Measurements from ENCODE around the gene ATAT1. TPM values are rescaled to one million over a fixed set of nuclear protein-coding genes. Genes with fewer than 3 reads are reported as not detected.

Gene ATAT1
- total and polyA plus RNA-seq, 4 donors, result 18.7 to 184 (median 101) TPM

GRCh38 chr6:30687659-30688431, 61.2 kb downstream of the ATAT1 start:
- peak in 2 of 6 donors; percentile 79 to 81 for DNase-seq (ENCODE audit: low read depth in 4 of 6, low spot score in 6 of 6)
- H3K4me1 ChIP-seq (ENCODE audit: control insufficient read depth, insufficient read depth, low read length), result peaks cover 70% of the 10 kb centered on the region
- no peaks in the 10 kb centered on the region for H3K27me3 ChIP-seq (ENCODE audit: control insufficient read depth, insufficient read depth, low read length)
- H3K4me3 ChIP-seq (ENCODE audit: low read depth, low read length), result peak overlapping the region; percentile 99
- H3K9me3 ChIP-seq (ENCODE audit: control insufficient read depth, insufficient read depth, low read length), result no peaks in the 10 kb centered on the region
- peaks cover 8% of the 10 kb centered on the region for H3K36me3 ChIP-seq (ENCODE audit: control insufficient read depth, insufficient read depth, low read length)
- WGBS (ENCODE audit: insufficient coverage), result 15% methylated on average over 13 of the region's 22 CpGs
- H3K27ac ChIP-seq (ENCODE audit: low read depth, low read length), result peak overlapping the region; percentile 98

GRCh38 chr6:30688569-30688968, 61.9 kb downstream of the ATAT1 start:
- Histone ChIP-seq H3K27ac (ENCODE audit: low read depth, low read length) (peak overlapping the region; percentile 98), H3K4me1 (ENCODE audit: control insufficient read depth, insufficient read depth, low read length) (peaks cover 63% of the 10 kb centered on the region), H3K4me3 (ENCODE audit: low read depth, low read length) (no peak overlapping the region), H3K36me3 (ENCODE audit: control insufficient read depth, insufficient read depth, low read length) (peaks cover 8% of the 10 kb centered on the region), H3K27me3 (ENCODE audit: control insufficient read depth, insufficient read depth, low read length) (no peaks in the 10 kb centered on the region), H3K9me3 (ENCODE audit: control insufficient read depth, insufficient read depth, low read length) (no peaks in the 10 kb centered on the region)
- WGBS (ENCODE audit: insufficient coverage), result 100% methylated on average over 1 of the region's 9 CpGs
- DNase-seq (ENCODE audit: low read depth in 4 of 6, low spot score in 6 of 6), result no peak

- Histone ChIP-seq H3K4me3 (ENCODE audit: low read depth, low read length) (no peak overlapping the region), H3K27ac (ENCODE audit: low read depth, low read length) (no peak overlapping the region)
Measured at GRCh38 chr6:30689022-30689865, 62.6 kb downstream of the ATAT1 start.

GRCh38 chr6:30689985-30690384, 63.3 kb downstream of the ATAT1 start:
- H3K4me3 ChIP-seq (ENCODE audit: low read depth, low read length), result peak overlapping the region; percentile 95
- H3K27ac ChIP-seq (ENCODE audit: low read depth, low read length), result peak overlapping the region; percentile 93
- peaks cover 48% of the 10 kb centered on the region for H3K4me1 ChIP-seq (ENCODE audit: control insufficient read depth, insufficient read depth, low read length)
- WGBS (ENCODE audit: insufficient coverage), result 41% methylated on average over 3 of the region's 4 CpGs
- no peaks in the 10 kb centered on the region for H3K9me3 ChIP-seq (ENCODE audit: control insufficient read depth, insufficient read depth, low read length)
- peaks cover 8% of the 10 kb centered on the region for H3K36me3 ChIP-seq (ENCODE audit: control insufficient read depth, insufficient read depth, low read length)
- no peaks in the 10 kb centered on the region for H3K27me3 ChIP-seq (ENCODE audit: control insufficient read depth, insufficient read depth, low read length)
- no peak for DNase-seq (ENCODE audit: low read depth in 4 of 6, low spot score in 6 of 6)

More at GRCh38 chr6:30689022-30689865, 62.6 kb downstream of the ATAT1 start:
- DNase-seq (ENCODE audit: low read depth in 4 of 6, low spot score in 6 of 6), result no peak
- WGBS (ENCODE audit: insufficient coverage), result 86% methylated on average over 7 of the region's 11 CpGs
- Histone ChIP-seq H3K4me1 (ENCODE audit: control insufficient read depth, insufficient read depth, low read length) (peaks cover 56% of the 10 kb centered on the region), H3K9me3 (ENCODE audit: control insufficient read depth, insufficient read depth, low read length) (no peaks in the 10 kb centered on the region), H3K36me3 (ENCODE audit: control insufficient read depth, insufficient read depth, low read length) (peaks cover 8% of the 10 kb centered on the region), H3K27me3 (ENCODE audit: control insufficient read depth, insufficient read depth, low read length) (no peaks in the 10 kb centered on the region)

GRCh38 chr6:30690403-30691207, 63.9 kb downstream of the ATAT1 start, which contains the start of gene NRM:
Gene NRM, minus strand, starts transcription at chr6:30690984. Its CDS starts 10 bp downstream, at chr6:30690974.
- Histone ChIP-seq H3K27me3 (ENCODE audit: control insufficient read depth, insufficient read depth, low read length) (no peaks in the 10 kb centered on the region), H3K27ac (ENCODE audit: low read depth, low read length) (peak within 1 kb of the TSS; percentile 93)

GRCh38 chr6:30691208-30691847, 64.7 kb downstream of the ATAT1 start:
- 13% methylated on average over 2 of the region's 8 CpGs for WGBS (ENCODE audit: insufficient coverage)

More at GRCh38 chr6:30690403-30691207, 63.9 kb downstream of the ATAT1 start, which contains the start of gene NRM:
- Histone ChIP-seq H3K36me3 (ENCODE audit: control insufficient read depth, insufficient read depth, low read length) (peaks cover 3% of the 10 kb centered on the region), H3K4me1 (ENCODE audit: control insufficient read depth, insufficient read depth, low read length) (peaks cover 42% of the 10 kb centered on the region), H3K4me3 (ENCODE audit: low read depth, low read length) (peak within 1 kb of the TSS; percentile 95), H3K9me3 (ENCODE audit: control insufficient read depth, insufficient read depth, low read length) (no peaks in the 10 kb centered on the region)
- 0% methylated on average over 39 of the region's 40 CpGs for WGBS (ENCODE audit: insufficient coverage)
- peak; percentile 72 to 95 (median 84) for DNase-seq (ENCODE audit: low read depth in 4 of 6, low spot score in 6 of 6)

More at GRCh38 chr6:30691208-30691847, 64.7 kb downstream of the ATAT1 start:
- Histone ChIP-seq H3K4me1 (ENCODE audit: control insufficient read depth, insufficient read depth, low read length) (peaks cover 35% of the 10 kb centered on the region), H3K27me3 (ENCODE audit: control insufficient read depth, insufficient read depth, low read length) (no peaks in the 10 kb centered on the region), H3K9me3 (ENCODE audit: control insufficient read depth, insufficient read depth, low read length) (no peaks in the 10 kb centered on the region), H3K27ac (ENCODE audit: low read depth, low read length) (peak overlapping the region; percentile 93), H3K4me3 (ENCODE audit: low read depth, low read length) (peak overlapping the region; percentile 95), H3K36me3 (ENCODE audit: control insufficient read depth, insufficient read depth, low read length) (no peaks in the 10 kb centered on the region)
- no peak for DNase-seq (ENCODE audit: low read depth in 4 of 6, low spot score in 6 of 6)

Small RNA genes lying within 50 kb of the gene (small RNA-seq; reads per million reads assigned to genes)
- 3.8 reads per million, percentile 94 among the genes with 10 or more reads in this experiment for gene MIR877 (ENCODE audit: low replicate concordance)

Other genes starting within 250 kb of the ATAT1 start
- 100 to 1,000 TPM; 104 to 173 TPM for gene HLA-E, start 137.4 kb upstream of the ATAT1 start, total RNA-seq
- gene HLA-E, start 137.4 kb upstream of the ATAT1 start, polyA plus RNA-seq (ENCODE audit: insufficient read length in 2 of 2), result 10 to 100 TPM; 78.9 to 81.2 TPM
- 10 to 100 TPM; 40.3 to 72.0 TPM for gene GNL1, start 70.4 kb upstream of the ATAT1 start, total RNA-seq
- gene GNL1, start 70.4 kb upstream of the ATAT1 start, polyA plus RNA-seq (ENCODE audit: insufficient read length in 2 of 2), result 10 to 100 TPM; 82.7 to 97.1 TPM
- 10 to 100 TPM in 1 of 2 donors, 1 to 10 TPM in 1; 8.3 to 20.5 TPM for gene PRR3, start 69.6 kb upstream of the ATAT1 start, total RNA-seq
- gene PRR3, start 69.6 kb upstream of the ATAT1 start, polyA plus RNA-seq (ENCODE audit: insufficient read length in 2 of 2), result 10 to 100 TPM; 39.1 to 46.0 TPM
- gene ABCF1, start 55.4 kb upstream of the ATAT1 start, total RNA-seq, result 10 to 100 TPM; 26.4 to 41.0 TPM
- 10 to 100 TPM; 59.5 to 60.6 TPM for gene ABCF1, start 55.4 kb upstream of the ATAT1 start, polyA plus RNA-seq (ENCODE audit: insufficient read length in 2 of 2)
- gene PPP1R10, start 9.6 kb upstream of the ATAT1 start, total RNA-seq, result 10 to 100 TPM; 26.0 to 56.9 TPM
- 10 to 100 TPM; 45.2 to 46.6 TPM for gene PPP1R10, start 9.6 kb upstream of the ATAT1 start, polyA plus RNA-seq (ENCODE audit: insufficient read length in 2 of 2)
- gene MRPS18B, start 9.0 kb upstream of the ATAT1 start, total RNA-seq, result 10 to 100 TPM; 40.5 to 61.9 TPM
- 10 to 100 TPM; 45.4 to 46.1 TPM for gene MRPS18B, start 9.0 kb upstream of the ATAT1 start, polyA plus RNA-seq (ENCODE audit: insufficient read length in 2 of 2)
- gene C6orf136, start 20.3 kb downstream of the ATAT1 start, total RNA-seq, result 10 to 100 TPM in 1 of 2 donors, 1 to 10 TPM in 1; 8.5 to 11.8 TPM
- 10 to 100 TPM; 35.5 to 51.1 TPM for gene C6orf136, start 20.3 kb downstream of the ATAT1 start, polyA plus RNA-seq (ENCODE audit: insufficient read length in 2 of 2)
- gene DHX16, start 46.1 kb downstream of the ATAT1 start, total RNA-seq, result 10 to 100 TPM; 17.9 to 29.7 TPM
- gene DHX16, start 46.1 kb downstream of the ATAT1 start, polyA plus RNA-seq (ENCODE audit: insufficient read length in 2 of 2), result 10 to 100 TPM; 30.9 to 35.2 TPM
- 10 to 100 TPM; 14.5 to 28.9 TPM for gene PPP1R18, start 59.8 kb downstream of the ATAT1 start, total RNA-seq
- gene PPP1R18, start 59.8 kb downstream of the ATAT1 start, polyA plus RNA-seq (ENCODE audit: insufficient read length in 2 of 2), result 10 to 100 TPM; 46.7 to 49.3 TPM
- 1 to 10 TPM; 1.9 to 7.3 TPM for gene NRM, start 64.1 kb downstream of the ATAT1 start, total RNA-seq
- gene NRM, start 64.1 kb downstream of the ATAT1 start, polyA plus RNA-seq (ENCODE audit: insufficient read length in 2 of 2), result 10 to 100 TPM; 19.8 to 23.6 TPM
- 10 to 100 TPM; 13.8 to 16.8 TPM for gene MDC1, start 90.4 kb downstream of the ATAT1 start, total RNA-seq
- 10 to 100 TPM; 35.1 to 40.3 TPM for gene MDC1, start 90.4 kb downstream of the ATAT1 start, polyA plus RNA-seq (ENCODE audit: insufficient read length in 2 of 2)
- gene TUBB, start 93.5 kb downstream of the ATAT1 start, total RNA-seq, result 100 to 1,000 TPM; 483 to 700 TPM
- 1,000 to 10,000 TPM; 1,177 to 1,220 TPM for gene TUBB, start 93.5 kb downstream of the ATAT1 start, polyA plus RNA-seq (ENCODE audit: insufficient read length in 2 of 2)
- gene FLOT1, start 115.8 kb downstream of the ATAT1 start, total RNA-seq, result 100 to 1,000 TPM in 1 of 2 donors, 10 to 100 TPM in 1; 69.4 to 106 TPM
- 100 to 1,000 TPM; 208 to 215 TPM for gene FLOT1, start 115.8 kb downstream of the ATAT1 start, polyA plus RNA-seq (ENCODE audit: insufficient read length in 2 of 2)
- 10 to 100 TPM in 1 of 2 donors, 1 to 10 TPM in 1; 6.8 to 23.9 TPM for gene IER3, start 117.7 kb downstream of the ATAT1 start, total RNA-seq
- gene IER3, start 117.7 kb downstream of the ATAT1 start, polyA plus RNA-seq (ENCODE audit: insufficient read length in 2 of 2), result 10 to 100 TPM in 1 of 2 donors, 1 to 10 TPM in 1; 9.0 to 11.1 TPM